IPS-15b (cell line): ENCODE results near the gene FNDC3A.
"Not testable (repeated sequence)": the region's sequence is repeated elsewhere in the genome, so short reads cannot be mapped to it uniquely, and the experiment has no call there.

Experiments used
- H3K27me3 ChIP-seq: one replicate; pipeline ENCODE4 v1.6.1; 2013; ENCODE audit warnings: low read length; ENCODE audit not compliant: control insufficient read depth, insufficient read depth
- H3K36me3 ChIP-seq: one replicate; pipeline ENCODE4 v1.6.1; 2013; ENCODE audit warnings: low read length; ENCODE audit not compliant: control insufficient read depth, insufficient read depth
- H3K4me1 ChIP-seq: one replicate; pipeline ENCODE4 v1.6.1; 2013; ENCODE audit warnings: mild to moderate bottlenecking, low read length; ENCODE audit not compliant: control insufficient read depth, insufficient read depth
- H3K4me3 ChIP-seq: one replicate; pipeline ENCODE4 v1.5.1; 2013; ENCODE audit warnings: low read depth, low read length
- H3K9ac ChIP-seq: one replicate; pipeline ENCODE4 v1.6.1; 2013; ENCODE audit warnings: low read depth, mild to moderate bottlenecking, low read length
- H3K9me3 ChIP-seq: one replicate; pipeline ENCODE4 v1.6.1; 2013; ENCODE audit warnings: mild to moderate bottlenecking, low read length; ENCODE audit not compliant: control insufficient read depth, insufficient read depth

FNDC3A gene

GRCh38 chr13:49052813-49053212 lies 77.1 kb downstream of the FNDC3A start:
- H3K36me3 ChIP-seq, result no peaks in the 10 kb centered on the region
- H3K4me1 ChIP-seq, result peaks cover 10% of the 10 kb centered on the region
- H3K27me3 ChIP-seq, result no peaks in the 10 kb centered on the region
- H3K9me3 ChIP-seq, result no peaks in the 10 kb centered on the region
- H3K9ac ChIP-seq, result no peak overlapping the region
- no peak overlapping the region for H3K4me3 ChIP-seq

DNA sequence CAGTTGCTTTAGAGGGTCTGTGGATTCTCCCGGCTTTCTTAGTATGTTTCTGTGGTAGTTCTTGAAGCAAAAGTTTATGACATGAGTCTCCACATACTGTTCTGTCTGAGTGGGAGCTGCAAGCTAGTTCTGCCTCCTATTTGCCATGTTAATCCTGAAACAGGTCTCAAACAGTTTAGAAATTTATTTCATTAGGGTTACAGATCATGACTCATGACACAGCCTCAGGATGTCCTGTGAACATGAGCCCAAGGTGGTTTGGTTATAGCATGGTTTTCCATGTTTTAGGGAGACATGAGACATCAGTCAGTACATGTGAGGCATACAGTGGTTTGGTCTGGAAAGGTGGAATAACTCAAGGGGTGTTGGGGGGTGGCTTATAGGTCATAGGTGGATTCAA lies 77.5 kb downstream of the FNDC3A start:
- no peaks in the 10 kb centered on the region for H3K27me3 ChIP-seq
- no peaks in the 10 kb centered on the region for H3K9me3 ChIP-seq
- peaks cover 12% of the 10 kb centered on the region for H3K4me1 ChIP-seq
- no peaks in the 10 kb centered on the region for H3K36me3 ChIP-seq
- H3K9ac ChIP-seq, result no peak overlapping the region
- H3K4me3 ChIP-seq, result no peak overlapping the region

GRCh38 chr13:49053906-49054305 lies 78.2 kb downstream of the FNDC3A start:
- Histone ChIP-seq H3K9me3 (no peaks in the 10 kb centered on the region), H3K9ac (no peak overlapping the region), H3K4me3 (no peak overlapping the region), H3K4me1 (peaks cover 12% of the 10 kb centered on the region), H3K36me3 (no peaks in the 10 kb centered on the region), H3K27me3 (no peaks in the 10 kb centered on the region)

- peaks cover 12% of the 10 kb centered on the region for H3K4me1 ChIP-seq
- no peak overlapping the region for H3K9ac ChIP-seq
- no peaks in the 10 kb centered on the region for H3K27me3 ChIP-seq
- no peaks in the 10 kb centered on the region for H3K9me3 ChIP-seq
- H3K4me3 ChIP-seq, result no peak overlapping the region
- H3K36me3 ChIP-seq, result no peaks in the 10 kb centered on the region
These were observed 79.3 kb downstream of the FNDC3A start for GRCh38 chr13:49055021-49055420.

DNA sequence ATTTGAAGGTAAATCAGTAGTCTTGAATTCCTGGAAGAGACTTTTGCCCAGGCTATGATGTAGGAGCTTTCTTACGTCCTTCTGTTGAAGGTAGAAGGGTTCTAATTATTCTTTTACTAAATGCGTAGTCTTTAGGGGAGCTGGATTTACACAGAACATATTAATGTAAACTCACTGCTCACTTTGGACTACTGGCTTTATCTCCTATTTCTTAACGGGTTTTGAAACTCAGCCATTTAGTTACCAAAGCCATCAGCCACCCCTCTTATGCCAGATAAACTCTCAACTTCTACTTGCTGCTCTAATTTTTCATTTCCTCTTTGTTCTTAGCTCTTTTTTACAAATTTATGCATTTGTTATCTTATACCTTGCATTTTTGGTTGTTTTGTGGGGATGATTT lies 81.5 kb downstream of the FNDC3A start:
- no peak overlapping the region for H3K4me3 ChIP-seq
- H3K27me3 ChIP-seq, result no peaks in the 10 kb centered on the region
- H3K9ac ChIP-seq, result no peak overlapping the region
- no peaks in the 10 kb centered on the region for H3K36me3 ChIP-seq
- peaks cover 12% of the 10 kb centered on the region for H3K4me1 ChIP-seq
- no peaks in the 10 kb centered on the region for H3K9me3 ChIP-seq

GRCh38 chr13:49058761-49059160 lies 83.0 kb downstream of the FNDC3A start:
- H3K36me3 ChIP-seq, result no peaks in the 10 kb centered on the region
- peaks cover 6% of the 10 kb centered on the region for H3K4me1 ChIP-seq
- H3K9ac ChIP-seq, result no peak overlapping the region
- no peaks in the 10 kb centered on the region for H3K27me3 ChIP-seq
- H3K9me3 ChIP-seq, result no peaks in the 10 kb centered on the region
- no peak overlapping the region for H3K4me3 ChIP-seq

- H3K36me3 ChIP-seq, result no peaks in the 10 kb centered on the region
- H3K4me3 ChIP-seq, result no peak overlapping the region
- no peak overlapping the region for H3K9ac ChIP-seq
- H3K27me3 ChIP-seq, result no peaks in the 10 kb centered on the region
- H3K9me3 ChIP-seq, result no peaks in the 10 kb centered on the region
- H3K4me1 ChIP-seq, result peaks cover 2% of the 10 kb centered on the region
These were observed 85.1 kb downstream of the FNDC3A start for GRCh38 chr13:49060678-49061387.

- H3K9me3 ChIP-seq, H3K4me3 ChIP-seq, H3K4me1 ChIP-seq, H3K9ac ChIP-seq, H3K36me3 ChIP-seq, H3K27me3 ChIP-seq: not testable (repeated sequence)
These were observed 85.7 kb downstream of the FNDC3A start for GRCh38 chr13:49061388-49061752.

DNA sequence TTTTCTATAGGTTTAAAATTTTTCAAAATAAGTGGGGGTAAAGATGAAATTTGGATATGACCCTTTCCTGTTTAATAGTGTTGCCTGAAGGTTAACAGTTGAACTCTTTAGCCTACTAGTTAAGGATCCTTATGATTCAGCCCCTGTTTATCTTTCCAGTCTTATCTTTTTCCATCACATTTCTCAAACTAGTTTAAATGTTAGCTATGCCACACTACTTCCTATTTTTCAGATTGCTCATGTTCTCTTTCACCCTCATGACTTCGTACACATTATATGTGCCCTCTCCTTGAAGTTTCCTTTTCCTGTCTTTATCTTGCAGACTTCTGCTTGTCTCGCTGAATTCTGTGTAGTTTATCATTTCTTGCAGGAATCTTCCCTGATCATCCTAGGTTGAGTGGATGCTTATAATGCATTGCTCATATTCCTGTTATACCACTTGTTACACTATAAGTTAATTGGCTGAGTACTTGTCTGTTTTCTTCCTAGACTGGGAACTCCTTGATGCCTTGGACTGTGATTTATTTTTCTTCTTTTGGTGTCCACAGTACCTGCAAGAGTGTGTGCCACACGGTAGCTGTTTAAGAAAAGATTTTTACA lies 86.7 kb downstream of the FNDC3A start:
- H3K27me3 ChIP-seq, result no peaks in the 10 kb centered on the region

DNA sequence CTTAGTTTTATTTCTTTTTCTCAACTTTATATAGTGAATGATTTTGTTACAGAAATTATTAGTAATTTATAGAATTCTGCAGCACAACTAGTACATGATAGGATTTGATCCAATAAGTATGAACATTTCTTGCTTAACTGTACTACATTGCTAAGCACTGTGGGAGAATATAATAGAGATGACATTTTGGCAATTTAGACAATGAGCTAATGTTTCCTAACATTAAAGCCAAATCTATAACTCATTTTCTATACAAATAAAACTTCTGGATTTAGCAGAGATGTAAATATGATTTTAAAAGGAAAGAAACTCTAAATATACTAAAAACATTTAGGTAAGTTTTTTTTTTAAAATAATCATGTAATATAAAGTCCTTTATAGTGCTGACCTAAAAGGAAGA lies 87.3 kb downstream of the FNDC3A start:
- Histone ChIP-seq H3K4me1 (peaks cover under 1% of the 10 kb centered on the region), H3K9me3 (no peaks in the 10 kb centered on the region), H3K4me3 (no peak overlapping the region), H3K36me3 (no peaks in the 10 kb centered on the region), H3K27me3 (no peaks in the 10 kb centered on the region), H3K9ac (no peak overlapping the region)

More for the DNA sequence above, 86.7 kb downstream of the FNDC3A start:
- Histone ChIP-seq H3K9me3 (no peaks in the 10 kb centered on the region), H3K9ac (no peak overlapping the region), H3K36me3 (no peaks in the 10 kb centered on the region), H3K4me1 (peaks cover 2% of the 10 kb centered on the region), H3K4me3 (no peak overlapping the region)

DNA sequence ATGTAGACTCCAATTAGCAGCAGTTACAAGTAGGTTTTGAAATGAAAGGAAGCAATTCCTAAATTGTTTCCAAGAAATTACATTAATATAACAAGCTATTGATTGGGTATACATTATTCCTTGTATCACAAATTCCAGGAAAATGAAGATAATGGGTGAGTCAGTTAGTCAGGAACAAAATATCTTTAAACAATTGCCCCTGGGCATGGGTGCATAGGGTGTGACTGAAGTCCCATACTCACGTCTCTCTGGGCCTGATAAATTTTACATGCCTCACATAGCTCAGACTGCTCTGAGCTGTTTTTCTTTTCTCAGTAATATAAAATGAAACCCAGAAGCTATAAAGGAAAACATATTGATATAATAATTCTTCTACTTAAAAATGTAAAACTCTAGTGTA lies 87.8 kb downstream of the FNDC3A start:
- no peaks in the 10 kb centered on the region for H3K4me1 ChIP-seq
- H3K9ac ChIP-seq, result no peak overlapping the region
- H3K4me3 ChIP-seq, result no peak overlapping the region

DNA sequence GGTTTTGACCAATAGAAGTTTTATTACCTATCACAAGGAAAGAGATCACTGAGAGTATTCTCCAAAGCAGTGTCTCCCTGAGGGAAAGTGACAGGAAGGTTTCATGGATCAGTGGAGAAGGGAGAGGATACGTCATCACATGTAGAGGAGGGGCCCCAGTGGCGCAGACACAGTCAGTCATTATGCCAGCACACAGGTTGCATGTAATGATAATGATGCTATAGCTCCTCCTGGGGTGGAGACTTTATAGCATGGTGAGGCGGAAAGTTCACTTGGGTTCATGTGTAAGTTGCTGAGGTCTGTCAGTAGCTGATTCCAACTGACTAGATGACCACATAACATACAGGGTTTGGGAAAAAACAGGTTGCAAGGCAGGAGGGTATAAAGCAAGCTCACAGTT lies 88.8 kb downstream of the FNDC3A start:
- no peaks in the 10 kb centered on the region for H3K9me3 ChIP-seq
- no peak overlapping the region for H3K9ac ChIP-seq
- H3K27me3 ChIP-seq, result no peaks in the 10 kb centered on the region
- no peak overlapping the region for H3K4me3 ChIP-seq
- no peaks in the 10 kb centered on the region for H3K36me3 ChIP-seq
- H3K4me1 ChIP-seq, result no peaks in the 10 kb centered on the region

More for the DNA sequence above, 87.8 kb downstream of the FNDC3A start:
- Histone ChIP-seq H3K36me3 (no peaks in the 10 kb centered on the region), H3K9me3 (no peaks in the 10 kb centered on the region), H3K27me3 (no peaks in the 10 kb centered on the region)
